Keratinocyte (primary cell): ENCODE data around the gene SGO2.

ENCODE experiments used
- EZH2 ChIP-seq: IDR thresholded peaks from one replicate; pipeline ENCODE4 v1.6.1; 2012; ENCODE audit warnings: inconsistent platforms, mild to moderate bottlenecking, low read length, moderate library complexity
- TF ChIP-seq, protein P1 (sequence below), 3 experiments: IDR thresholded peaks in 1 of 3; conservative IDR thresholded peaks in 1 of 3; optimal IDR thresholded peaks in 1 of 3; 2 replicates in 2 of 3; 3 replicates in 1 of 3; pipeline versions ENCODE3 to v1.5.1; 2011; ENCODE audit warnings: low read length in 3 of 3, mild to moderate bottlenecking in 3 of 3, moderate library complexity in 2 of 3, control low read depth in 1 of 3, inconsistent platforms in 1 of 3; ENCODE audit not compliant: insufficient read depth in 2 of 3; ENCODE audit errors: extremely low read depth in 1 of 3

DNA sequence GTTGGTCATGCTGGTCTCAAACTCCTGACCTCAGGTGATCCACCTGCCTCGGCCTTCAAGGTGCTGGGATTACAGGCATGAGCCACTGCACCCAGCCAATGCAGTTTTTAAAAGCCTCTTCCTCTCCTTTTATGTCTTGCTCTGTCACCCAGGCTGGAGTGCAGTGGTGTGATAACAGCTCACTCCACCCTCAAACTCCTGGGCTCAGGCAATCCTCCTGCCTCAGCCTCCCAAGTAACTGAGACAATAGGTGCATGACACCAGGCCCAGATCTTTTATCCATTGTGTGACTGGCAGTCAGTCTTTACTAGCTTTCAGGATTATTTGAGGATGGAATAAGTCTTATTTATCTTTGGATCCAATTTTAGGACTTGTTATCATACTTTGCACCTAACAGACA is 29.3 kb upstream of the SGO2 start:
- TF ChIP-seq, protein P1, sequence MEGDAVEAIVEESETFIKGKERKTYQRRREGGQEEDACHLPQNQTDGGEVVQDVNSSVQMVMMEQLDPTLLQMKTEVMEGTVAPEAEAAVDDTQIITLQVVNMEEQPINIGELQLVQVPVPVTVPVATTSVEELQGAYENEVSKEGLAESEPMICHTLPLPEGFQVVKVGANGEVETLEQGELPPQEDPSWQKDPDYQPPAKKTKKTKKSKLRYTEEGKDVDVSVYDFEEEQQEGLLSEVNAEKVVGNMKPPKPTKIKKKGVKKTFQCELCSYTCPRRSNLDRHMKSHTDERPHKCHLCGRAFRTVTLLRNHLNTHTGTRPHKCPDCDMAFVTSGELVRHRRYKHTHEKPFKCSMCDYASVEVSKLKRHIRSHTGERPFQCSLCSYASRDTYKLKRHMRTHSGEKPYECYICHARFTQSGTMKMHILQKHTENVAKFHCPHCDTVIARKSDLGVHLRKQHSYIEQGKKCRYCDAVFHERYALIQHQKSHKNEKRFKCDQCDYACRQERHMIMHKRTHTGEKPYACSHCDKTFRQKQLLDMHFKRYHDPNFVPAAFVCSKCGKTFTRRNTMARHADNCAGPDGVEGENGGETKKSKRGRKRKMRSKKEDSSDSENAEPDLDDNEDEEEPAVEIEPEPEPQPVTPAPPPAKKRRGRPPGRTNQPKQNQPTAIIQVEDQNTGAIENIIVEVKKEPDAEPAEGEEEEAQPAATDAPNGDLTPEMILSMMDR (optimal IDR thresholded peaks at IDR 0.05 in 1 of 3, IDR thresholded peaks at IDR 0.05 in 1 of 3, conservative IDR thresholded peaks at IDR 0.05 in 1 of 3; ENCODE audit: extremely low read depth in 1 of 3, insufficient read depth in 2 of 3, low read length in 3 of 3), result no peak
- TF ChIP-seq EZH2, result no peak
